HG03045 (cell line): ENCODE data around the gene PARVA.

Experiments used
- ATAC-seq: cut with Tn5 transposase; IDR thresholded peaks from one replicate; pipeline ENCODE4 v1.9.1; 2021; ENCODE audit warnings: mild to moderate bottlenecking, moderate library complexity; ENCODE audit not compliant: unreplicated experiment

The PARVA gene

DNA sequence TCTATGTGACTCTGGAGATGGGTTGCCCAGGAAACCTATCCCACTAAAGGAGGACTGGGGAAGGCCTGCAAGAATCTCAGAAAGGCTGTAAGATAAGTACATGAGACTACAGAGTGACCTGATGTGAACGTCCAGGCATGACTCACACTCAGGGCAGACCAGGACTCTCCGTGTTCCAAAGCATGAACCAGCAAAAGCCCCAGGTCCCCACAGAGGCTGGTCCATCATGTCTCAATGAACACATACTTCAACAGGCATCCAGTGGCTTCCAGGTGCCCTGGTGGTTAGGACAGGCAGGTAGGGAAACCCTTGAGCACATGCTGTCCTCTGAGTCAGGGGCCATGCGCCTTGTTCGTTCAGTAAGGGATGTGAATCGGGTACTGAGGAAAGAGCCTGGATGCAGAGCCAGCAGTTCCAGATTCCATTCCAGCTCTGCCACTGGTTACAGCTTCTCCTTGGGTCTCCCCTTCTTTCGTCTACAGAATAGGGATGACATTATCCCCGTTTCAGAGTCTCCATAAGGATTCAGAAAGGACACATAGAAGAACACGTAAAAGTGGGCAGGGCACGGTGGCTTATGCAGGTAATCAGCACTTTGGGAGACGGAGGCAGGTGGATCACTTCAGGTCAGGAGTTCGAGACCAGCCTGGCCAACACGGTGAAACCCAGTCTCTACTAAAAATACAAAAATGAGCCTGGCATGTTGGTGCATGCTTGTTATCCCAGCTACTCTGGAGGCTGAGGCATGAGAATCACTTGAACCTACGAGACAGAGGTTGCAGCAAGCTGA is 167.8 kb downstream of the PARVA start:
- ATAC-seq, result no peak

DNA sequence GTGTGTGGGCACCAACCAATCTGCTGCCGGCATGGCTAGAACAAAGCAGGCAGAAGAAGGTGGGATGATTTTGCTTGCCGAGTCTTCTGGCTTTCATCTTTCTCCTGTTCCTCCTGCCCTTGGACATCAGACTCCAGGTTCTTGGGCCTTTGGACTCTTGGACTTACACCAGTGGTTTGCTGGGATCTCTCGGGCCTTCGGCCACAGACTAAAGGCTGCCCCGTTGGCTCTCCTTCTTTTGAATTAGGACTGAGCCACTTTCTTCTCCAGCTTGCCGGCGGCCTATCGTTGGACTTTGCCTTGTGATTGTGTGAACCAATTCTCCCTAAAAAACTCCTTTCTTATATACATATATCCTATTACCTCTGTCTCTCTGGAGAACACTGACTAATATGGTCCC is 168.8 kb downstream of the PARVA start:
- no peak for ATAC-seq

DNA sequence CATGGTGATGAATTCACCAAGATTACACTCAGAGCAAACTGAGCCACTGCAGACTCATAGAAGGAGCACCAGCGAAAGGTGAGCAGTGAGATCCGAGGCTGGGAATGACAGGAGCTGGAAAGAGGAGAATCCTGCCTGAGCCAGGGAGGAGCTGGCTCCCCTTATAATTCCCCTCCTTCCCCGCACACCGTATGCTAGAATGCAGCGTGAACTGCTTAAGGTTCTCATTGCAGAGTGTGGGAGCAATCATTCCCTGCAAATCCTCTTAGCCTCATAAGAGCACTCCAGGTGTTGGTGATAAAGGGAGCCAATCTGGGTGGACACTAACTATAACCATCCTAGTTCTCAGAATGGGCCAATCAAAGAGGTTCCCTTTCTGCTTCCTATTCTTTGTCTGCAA is 169.3 kb downstream of the PARVA start:
- no peak for ATAC-seq

DNA sequence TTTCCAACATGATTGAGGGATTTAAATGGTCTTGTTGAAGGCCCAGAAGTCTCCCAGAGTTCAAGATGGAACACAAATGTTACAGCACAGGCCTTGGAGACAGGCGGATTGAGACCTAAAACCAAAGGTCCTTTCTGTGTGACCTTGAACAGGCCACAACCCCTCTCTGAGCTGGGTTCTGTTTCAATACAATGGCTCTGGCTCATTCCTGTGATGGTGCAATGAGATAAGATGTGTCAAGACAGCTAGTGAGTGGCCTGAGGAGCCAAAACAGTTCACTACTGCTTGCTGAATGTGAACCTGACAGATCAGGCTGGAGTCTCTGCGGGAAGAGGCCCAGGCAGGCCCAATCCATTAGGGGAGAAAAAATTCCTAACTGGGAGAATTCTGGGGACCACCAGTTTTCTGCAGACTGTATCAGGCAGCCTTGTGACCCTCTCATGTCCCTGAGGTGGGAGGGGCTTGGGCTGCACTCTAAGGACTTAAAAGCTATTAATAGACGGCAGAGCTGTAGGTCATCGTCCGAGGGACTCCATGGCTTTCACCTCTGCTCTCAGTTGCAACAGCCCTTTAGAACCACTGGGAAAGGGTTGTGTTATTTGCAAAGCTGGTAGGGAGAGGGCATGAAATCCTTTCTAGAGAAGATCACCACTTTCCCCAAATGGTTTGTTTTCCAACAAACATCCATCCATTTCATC is 170.7 kb downstream of the PARVA start:
- ATAC-seq, result no peak

DNA sequence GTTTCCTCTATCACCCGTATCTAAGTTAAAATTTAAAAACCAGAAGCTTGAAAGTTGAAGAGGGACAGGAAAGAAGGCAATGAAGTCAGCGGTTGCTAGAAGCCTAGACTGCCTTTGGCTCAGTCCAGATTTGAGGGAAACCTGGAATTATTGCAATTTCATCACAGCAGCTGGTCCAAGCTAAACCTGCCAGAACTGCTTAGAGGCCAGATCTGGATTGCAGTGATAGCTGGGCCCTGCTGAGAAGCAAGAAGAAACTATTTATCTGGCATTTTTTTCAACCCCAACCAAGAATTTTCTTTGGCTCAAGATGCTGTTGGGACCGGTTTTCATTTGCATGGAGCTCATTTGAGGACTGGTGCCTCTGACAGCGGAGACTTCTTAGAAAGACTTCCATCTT is 175.3 kb downstream of the PARVA start:
- no peak for ATAC-seq

DNA sequence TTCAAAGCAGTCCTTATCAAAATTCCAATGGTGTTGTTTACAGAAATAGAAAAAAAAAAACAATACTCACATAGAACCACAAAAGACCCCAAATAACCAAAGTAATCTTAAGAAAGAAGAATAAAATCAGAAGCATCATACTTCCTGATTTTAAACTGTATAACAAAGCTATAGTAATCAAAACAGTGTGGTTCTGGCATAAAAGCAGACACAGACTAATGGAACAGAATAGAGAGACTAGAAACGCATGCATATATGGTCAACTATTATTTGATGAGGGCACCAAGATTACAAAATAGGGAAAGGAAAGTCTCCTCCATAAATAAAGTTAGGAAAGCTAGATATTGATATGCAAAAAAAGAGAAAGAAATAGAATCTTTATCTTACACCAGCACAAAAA is 176.8 kb downstream of the PARVA start:
- no peak for ATAC-seq

DNA sequence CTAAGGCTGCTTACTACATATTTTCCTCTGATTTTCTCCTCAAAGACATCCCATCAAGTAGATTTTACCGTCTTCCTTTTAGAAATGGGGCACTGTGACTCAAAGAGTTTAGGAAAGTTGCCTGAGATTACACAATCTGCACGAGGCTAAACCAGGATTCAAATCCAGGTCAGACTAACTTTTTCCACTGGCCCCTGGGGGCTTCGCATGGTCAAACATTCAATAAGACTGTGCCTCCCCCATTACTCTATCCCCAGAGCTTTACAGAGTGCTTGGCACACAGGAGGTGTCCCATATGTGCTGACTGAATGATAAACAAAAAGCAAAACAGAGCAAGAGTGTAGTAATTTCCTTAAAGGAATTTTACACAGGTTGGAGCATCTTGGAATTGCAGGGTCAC is 178.8 kb downstream of the PARVA start:
- no peak for ATAC-seq

DNA sequence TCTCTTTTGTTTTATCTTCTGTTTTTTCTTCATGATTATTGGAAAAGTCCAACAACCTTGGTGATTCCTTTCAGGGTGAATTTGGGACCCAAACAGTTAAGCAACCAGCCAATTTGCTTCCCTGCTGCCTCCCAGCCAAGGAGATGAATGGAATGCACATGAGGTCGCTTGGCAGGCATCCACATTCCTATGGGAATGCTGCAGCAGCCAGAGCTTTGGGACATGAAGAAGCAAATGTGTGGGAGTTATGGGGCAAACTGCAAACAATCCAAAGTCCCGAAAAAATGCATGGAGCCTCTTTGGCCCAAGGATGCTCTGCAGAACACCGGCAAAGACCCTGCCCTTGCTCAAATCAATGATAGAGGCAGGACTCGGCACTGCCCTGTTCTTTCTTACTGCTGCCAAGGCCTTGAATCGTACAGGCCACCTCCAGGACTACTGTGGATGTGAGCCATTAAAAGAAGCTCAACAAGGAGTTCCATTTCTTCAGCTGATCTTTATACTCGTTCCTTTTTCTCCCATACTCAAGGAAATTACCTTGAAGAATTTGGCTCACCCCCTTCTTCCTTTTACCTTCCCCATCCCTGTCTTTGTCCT is 179.5 kb downstream of the PARVA start:
- ATAC-seq, result no peak

DNA sequence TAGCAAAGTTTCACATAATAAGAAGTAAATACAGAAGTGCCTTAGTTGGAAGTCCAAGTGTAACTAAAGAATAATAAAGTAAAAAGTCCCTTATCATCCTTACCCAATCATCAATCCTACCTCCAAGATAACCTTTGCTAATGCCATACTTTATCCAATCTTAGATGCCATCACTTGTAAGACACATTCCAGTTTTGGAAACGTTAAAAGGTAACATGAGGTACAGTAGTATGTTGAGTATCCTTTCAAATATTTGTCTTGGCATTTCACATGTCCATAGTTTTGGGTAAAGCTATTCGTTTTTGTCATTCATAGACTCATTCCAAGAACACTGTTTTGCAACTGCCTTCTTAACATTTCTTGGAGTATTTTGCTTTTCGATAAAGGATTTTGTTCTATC is 181.6 kb downstream of the PARVA start:
- no peak for ATAC-seq

DNA sequence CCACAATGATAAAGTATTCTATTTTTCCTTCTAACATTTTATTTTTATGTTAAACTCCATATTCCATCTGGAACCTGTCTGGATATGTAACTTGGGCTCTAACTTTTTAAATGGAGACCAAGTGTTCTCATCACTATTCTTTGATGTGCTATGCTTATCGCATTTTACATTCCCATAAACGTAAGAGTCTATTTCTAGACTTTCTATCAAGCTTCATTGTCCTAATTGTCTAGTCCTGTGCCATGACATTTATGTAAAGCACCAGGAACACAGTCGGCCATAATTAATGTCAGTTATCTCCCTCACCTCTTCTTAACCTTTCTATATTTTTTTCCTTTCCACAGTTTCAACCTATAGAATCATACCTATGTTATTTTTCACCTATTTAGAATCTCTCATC is 183.0 kb downstream of the PARVA start:
- ATAC-seq, result no peak

DNA sequence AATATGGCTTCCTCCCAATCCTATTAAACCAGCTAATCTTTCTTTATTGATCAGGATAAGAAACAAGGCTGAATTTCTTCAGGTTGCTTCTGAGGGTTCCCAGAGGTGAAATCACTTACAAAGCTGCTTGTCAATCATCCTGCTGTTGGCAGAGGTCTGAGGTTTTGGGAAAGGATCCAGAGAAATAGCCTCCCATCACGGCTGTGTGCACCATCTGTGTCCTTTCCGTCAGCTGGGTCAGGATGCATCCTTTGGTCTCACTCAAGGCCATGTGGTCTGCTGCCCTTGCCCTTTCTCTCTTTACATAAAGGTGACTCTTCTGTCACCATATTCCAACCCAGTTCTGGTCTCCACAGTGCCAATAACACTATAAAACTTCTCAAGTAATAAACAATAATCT is 183.5 kb downstream of the PARVA start:
- ATAC-seq, result no peak

DNA sequence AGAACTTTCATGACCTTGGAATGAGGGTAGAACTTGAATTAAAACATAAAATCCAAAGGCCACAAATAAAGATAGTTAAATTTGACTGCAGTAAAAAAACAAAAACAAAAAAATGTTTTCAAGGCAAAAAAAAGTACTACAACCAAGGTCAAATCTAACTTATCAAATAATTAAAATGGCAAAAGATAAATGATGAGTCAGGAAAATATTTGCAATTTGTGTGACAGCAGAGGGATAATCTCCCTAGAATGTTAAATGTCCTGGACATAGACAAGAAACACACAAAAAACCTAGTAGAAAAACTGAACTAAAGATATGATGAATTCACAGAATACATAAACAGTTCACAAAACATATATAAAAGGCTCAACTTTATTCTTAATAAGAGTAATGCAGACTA is 186.6 kb downstream of the PARVA start:
- no peak for ATAC-seq

DNA sequence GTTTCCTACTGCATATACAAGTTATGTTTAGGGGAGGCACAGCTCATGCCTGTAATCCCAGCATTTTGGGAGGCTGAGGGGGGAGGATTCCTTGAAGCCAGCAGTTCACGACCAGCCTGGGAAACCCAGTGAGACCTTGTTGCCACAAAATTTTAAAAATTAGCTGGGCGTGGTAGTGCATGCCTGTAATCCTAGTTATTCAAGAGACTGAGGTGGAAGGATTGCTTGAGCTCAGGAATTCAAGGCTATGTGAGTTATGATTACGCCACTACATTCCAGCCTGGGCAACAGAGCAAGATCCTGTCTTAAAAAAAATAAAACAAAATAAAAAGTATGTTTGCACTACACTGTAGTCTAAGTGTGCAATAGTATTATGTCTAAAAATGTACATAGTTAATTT is 188.0 kb downstream of the PARVA start:
- ATAC-seq, result no peak

DNA sequence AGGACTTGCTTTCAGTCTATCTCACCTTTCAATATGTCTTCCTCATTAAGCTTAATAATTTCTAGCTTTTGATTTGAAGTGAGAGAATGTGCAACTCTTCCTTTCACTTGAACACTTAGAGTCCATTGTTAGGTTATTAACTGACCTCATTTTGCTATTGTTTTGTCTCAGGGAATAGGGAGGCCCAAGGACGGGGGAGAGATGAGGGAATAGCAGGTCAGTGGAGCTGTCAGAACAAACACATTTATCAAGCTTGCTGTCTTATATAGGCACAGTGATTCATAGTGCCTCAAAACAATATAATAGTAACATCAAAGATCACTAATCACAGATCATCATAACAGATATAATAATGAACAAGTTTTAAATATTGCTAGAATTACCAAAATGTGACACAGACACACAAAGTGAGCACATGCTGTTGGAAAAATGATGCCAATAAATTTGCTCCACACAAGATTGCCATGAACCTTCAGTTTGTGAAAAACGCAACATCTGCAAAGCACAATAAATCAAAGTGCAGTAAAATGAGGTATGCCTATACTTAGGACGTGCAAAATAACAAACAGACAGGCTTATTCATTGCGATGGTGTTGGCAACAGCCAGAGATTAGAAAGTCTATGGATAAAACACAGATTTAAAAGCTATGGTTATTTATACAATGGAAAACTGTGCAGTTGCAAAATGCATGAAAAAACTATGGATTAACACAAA is 190.5 kb downstream of the PARVA start:
- ATAC-seq, result no peak

DNA sequence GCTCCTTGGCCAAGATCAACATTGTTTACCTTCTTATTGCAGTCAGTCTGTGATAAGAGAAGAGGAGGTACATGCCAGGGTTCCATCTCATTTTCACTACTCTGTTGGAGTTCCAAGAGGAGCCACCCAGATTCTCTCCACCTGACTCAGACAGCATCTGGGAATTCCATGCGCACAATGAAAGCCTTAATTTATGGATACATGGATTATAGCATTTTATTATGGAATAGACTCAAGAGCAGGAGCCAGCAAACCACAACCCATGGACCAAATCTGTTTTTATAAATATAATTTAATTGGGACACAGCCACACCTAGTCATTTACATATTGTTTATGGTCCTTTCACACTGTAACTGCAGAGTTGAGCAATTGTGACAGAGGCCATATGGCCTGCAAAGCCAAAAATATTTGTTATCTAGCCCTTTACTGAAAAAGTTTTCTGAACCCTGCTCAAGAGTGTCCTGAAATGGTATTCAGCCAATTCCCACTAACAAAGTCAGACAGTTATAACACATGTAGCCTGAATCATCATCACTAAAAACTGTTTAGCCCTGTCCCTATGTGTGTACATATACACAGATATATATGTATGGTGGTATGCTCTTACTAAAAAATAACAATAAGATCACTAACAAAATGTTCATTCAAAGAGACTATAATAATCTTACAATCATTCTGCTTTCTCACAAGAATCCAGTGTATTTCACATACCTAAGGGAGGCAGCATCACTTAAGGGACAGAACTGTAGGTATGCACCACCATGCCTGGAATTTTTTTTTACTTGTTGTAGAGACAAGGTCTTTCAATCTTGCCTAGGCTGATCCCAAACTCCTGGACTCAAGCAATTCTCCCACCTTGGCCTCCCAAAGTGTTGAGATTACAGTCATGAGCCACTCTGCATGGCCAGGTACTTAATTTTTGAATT is 192.4 kb downstream of the PARVA start:
- ATAC-seq, result no peak

DNA sequence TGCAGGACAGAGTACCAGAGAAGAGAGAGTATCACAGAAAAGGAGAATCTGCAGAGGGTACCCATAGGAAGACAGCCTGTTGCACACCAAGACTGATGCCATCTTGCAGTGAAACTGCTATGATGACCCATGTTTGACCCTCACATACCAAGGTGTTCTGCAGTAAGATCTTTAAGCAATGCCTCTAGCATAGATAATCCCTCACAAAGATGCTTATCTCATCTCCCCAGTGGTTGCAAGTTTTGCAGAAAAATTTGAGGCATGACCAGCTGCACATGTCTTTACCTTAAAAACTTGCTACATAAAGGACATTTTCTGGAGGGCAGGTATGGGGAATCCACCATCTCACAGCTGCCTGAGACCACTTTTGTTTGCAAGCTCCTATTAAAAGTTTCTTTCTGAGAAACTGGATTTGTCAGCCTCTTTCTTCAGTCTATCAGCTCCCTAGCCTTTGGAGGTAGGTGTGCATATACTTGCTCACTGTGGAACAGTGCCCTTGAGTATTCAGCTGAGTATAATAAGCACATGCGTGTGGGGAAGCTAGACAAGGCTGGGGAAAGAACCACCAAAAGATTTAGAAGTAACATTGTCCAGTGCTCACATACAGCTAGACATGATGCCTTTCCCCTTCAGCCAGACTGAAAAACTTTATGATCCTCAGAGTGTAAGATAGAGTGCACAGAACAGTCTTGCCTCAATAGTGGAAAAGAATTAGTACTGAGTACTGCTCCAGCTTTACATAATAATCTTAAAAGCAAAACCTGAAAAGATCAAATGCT is 196.5 kb downstream of the PARVA start:
- ATAC-seq, result no peak

DNA sequence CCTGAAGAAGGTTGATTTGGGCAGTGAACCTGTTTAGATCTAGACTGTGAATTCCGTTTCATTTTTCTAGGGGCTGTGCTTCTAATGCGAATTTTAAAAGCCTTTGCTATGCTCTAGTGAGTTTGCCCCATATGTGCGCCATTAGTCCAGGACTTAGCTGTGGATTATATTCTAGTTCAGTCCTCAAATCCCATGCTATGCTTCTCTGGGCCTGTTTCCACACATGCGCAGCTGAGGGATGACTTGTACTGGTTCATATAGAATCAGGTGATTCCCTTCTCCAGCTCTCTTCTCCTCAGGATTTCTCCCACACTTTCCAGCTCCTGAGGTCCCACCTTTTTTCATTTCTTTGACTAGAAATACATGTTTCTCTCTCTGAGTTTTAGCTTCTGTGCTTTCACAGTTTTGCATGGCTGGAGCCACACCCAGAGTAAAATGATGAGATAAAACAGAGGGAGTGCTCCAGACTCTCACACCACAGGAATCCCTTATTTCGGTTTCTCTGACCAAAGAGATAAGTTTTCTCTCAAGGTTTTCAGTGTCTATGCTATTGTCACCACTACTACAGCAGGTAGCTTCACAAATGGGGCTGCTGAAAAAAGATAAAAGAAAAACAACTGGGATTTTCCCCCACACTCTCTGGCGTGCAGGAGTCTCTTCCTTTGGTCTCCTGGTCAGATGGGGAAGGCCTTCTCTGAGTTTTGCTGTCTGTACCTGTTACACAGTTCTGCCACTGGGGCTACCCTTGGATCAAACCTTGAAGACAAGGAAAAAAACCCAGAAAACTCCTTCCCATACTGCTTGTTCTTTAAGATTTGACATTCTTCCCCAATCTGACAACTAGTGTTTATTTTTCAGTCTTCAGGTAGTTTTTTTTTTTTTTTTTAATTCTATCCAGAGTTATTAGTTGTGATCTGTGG is 200.6 kb downstream of the PARVA start:
- ATAC-seq, result no peak

DNA sequence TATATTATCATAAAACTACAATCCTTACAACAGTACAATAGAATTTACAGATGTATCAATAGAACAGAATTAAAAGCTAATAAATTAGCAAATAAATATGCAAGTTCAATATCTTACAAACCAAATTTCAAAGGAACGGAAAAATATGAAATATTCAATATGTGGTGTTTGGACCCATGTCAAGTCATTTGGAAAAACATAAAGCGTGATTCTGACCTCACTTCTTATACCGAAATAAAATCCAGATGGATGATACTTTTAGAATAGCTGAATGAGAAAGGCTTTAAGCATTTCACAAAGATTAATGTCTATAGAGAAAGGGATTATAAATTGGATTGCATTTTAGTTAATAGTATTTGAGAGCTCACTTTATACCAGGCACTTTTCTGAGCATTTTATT is 204.0 kb downstream of the PARVA start:
- ATAC-seq, result no peak

DNA sequence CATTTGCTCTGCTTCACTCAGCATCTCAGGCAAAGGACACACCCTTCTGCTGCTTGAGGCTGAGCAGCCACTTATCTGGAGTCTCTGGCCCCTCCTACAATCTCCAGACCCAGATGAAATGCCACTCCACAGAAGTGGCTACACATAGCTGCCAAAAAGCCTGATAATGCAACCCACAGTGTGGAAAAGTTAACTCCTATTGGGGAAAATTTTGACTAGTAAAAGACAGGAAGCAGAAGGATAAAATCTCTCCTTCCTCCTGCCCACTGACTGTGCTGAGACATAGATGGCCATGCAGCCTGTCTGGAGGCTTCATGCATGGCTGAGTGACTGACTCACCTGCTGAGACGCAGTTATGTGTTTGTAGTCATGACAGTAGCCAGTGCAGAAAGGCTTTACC is 204.6 kb downstream of the PARVA start:
- no peak for ATAC-seq
